Endothelial cell of umbilical vein (primary cell): ENCODE measurements around the gene ALDOA. TPM values are rescaled to one million over a fixed set of nuclear protein-coding genes. Genes with fewer than 3 reads are reported as not detected.

Experiments used
- BruUV-seq: library from RNA; stranded (reverse); fragments of 400-500 nt; replicated peaks from 2 replicates; lab custom pipeline; 2021; lab: Mats Ljungman, UMichigan
- CTCF ChIA-PET: fragments of 300-600, 350-600 bp; sonication (Branson Sonifier 250); formaldehyde crosslinking; loops from one replicate; lab custom pipeline; 2021; ENCODE audit warnings: antibody characterized with exemption, inconsistent platforms; lab: Charles Lee
- POLR2A ChIA-PET: fragments of 300-600, 350-600 bp; sonication (Branson Sonifier 250); formaldehyde crosslinking; loops from one replicate; lab custom pipeline; 2021; ENCODE audit warnings: antibody characterized with exemption, inconsistent platforms; lab: Charles Lee
- DNase-seq: peaks from one replicate; pipeline ENCODE4 v3.0.0-alpha.2; 2011; ENCODE audit warnings: low read depth, low spot score
- FAIRE-seq: peaks from 2 replicates; lab custom pipeline; 2011; peaks lifted over from hg19 to GRCh38; lab: Jason Lieb, UNC
- H2AFZ ChIP-seq: 2 replicates; pipeline ENCODE4 v1.6.0; 2012; ENCODE audit warnings: low read depth, low read length, control low read depth, inconsistent platforms
- H3K27ac ChIP-seq: 2 replicates; pipeline ENCODE4 v1.5.1; 2011; ENCODE audit warnings: low read depth, mild to moderate bottlenecking, control low read depth, low read length, moderate library complexity; ENCODE audit not compliant: insufficient read depth
- H3K27me3 ChIP-seq, 2 experiments: 2 replicates each; pipeline versions ENCODE4 v1.6.0 to v1.6.1; 2011; ENCODE audit warnings: low read length in 2 of 2, mixed read lengths in 1 of 2; ENCODE audit not compliant: control insufficient read depth in 2 of 2, insufficient read depth in 2 of 2
- H3K36me3 ChIP-seq, 2 experiments: 2 replicates in 1 of 2; 3 replicates in 1 of 2; pipeline ENCODE4 v1.5.1; 2011; ENCODE audit warnings: low read length in 2 of 2, mild to moderate bottlenecking in 1 of 2, moderate library complexity in 1 of 2; ENCODE audit not compliant: control insufficient read depth in 2 of 2, insufficient read depth in 2 of 2; ENCODE audit errors: extremely low read depth in 1 of 2
- H3K4me1 ChIP-seq: 3 replicates; pipeline ENCODE4 v1.5.1; 2011; ENCODE audit warnings: mild to moderate bottlenecking, low read length; ENCODE audit not compliant: control insufficient read depth, insufficient read depth; ENCODE audit errors: extremely low read depth
- H3K4me2 ChIP-seq: 2 replicates; pipeline ENCODE4 v1.6.1; 2011; ENCODE audit warnings: low read length, control low read depth, mixed read lengths; ENCODE audit not compliant: insufficient read depth
- H3K4me3 ChIP-seq, 3 experiments: fragments of 200-600 bp in 1 of 3; sonication (generic), shearing (Covaris generic) in 1 of 3; replicated peaks in 1 of 3; 2 replicates each; pipeline ENCODE4 v1.5.1; 2011 to 2016; ENCODE audit warnings: control low read depth in 3 of 3, low read length in 3 of 3, mild to moderate bottlenecking in 2 of 3, inconsistent platforms in 1 of 3, low read depth in 1 of 3, moderate library complexity in 1 of 3; ENCODE audit not compliant: insufficient read depth in 1 of 3
- H3K79me2 ChIP-seq: 2 replicates; pipeline ENCODE4 v1.6.0; 2012; ENCODE audit warnings: low read length, inconsistent platforms; ENCODE audit not compliant: control insufficient read depth, insufficient read depth
- H3K9ac ChIP-seq: replicated peaks from 2 replicates; pipeline ENCODE3; 2011; ENCODE audit warnings: low read length, control low read depth; ENCODE audit not compliant: insufficient read depth; ENCODE audit errors: extremely low read depth
- H3K9me1 ChIP-seq: replicated peaks from 3 replicates; pipeline ENCODE4 v1.6.0; 2011; ENCODE audit warnings: mild to moderate bottlenecking, low read length; ENCODE audit not compliant: control insufficient read depth, insufficient read depth; ENCODE audit errors: extremely low read depth
- H3K9me3 ChIP-seq: replicated peaks from 2 replicates; pipeline ENCODE4 v1.5.1; 2012; ENCODE audit warnings: low read length, inconsistent platforms; ENCODE audit not compliant: control insufficient read depth, insufficient read depth
- H4K20me1 ChIP-seq: replicated peaks from 2 replicates; pipeline ENCODE3; 2011; ENCODE audit warnings: mild to moderate bottlenecking, low read length; ENCODE audit not compliant: control insufficient read depth, insufficient read depth; ENCODE audit errors: extremely low read depth
- CTCF ChIP-seq, 2 donors: IDR thresholded peaks; 1 replicate in 1 of 2; 2 replicates in 1 of 2; pipeline ENCODE4 v1.5.1; 2011; ENCODE audit warnings: low read length in 2 of 2, mild to moderate bottlenecking in 2 of 2, moderate library complexity in 2 of 2, control low read depth in 1 of 2, inconsistent platforms in 1 of 2, low read depth in 1 of 2; ENCODE audit not compliant: insufficient read depth in 1 of 2; ENCODE audit errors: extremely low read depth in 1 of 2
- EZH2 ChIP-seq: IDR thresholded peaks from 2 replicates; pipeline ENCODE4 v1.6.1; 2012; ENCODE audit warnings: borderline replicate concordance, low read depth, mild to moderate bottlenecking, moderate library complexity, low read length, inconsistent platforms; ENCODE audit not compliant: severe bottlenecking
- FOS ChIP-seq: IDR thresholded peaks from 2 replicates; pipeline ENCODE4 v1.6.1; 2011; ENCODE audit warnings: mild to moderate bottlenecking, low read length, moderate library complexity, borderline replicate concordance; ENCODE audit not compliant: insufficient read depth
- GATA2 ChIP-seq: IDR thresholded peaks from 2 replicates; pipeline ENCODE4 v1.7.0; 2011; ENCODE audit warnings: low read depth, mild to moderate bottlenecking, moderate library complexity, mixed read lengths, low read length; ENCODE audit not compliant: insufficient read length, insufficient read depth
- JUN ChIP-seq: IDR thresholded peaks from 2 replicates; pipeline ENCODE4 v1.6.1; 2011; ENCODE audit warnings: borderline replicate concordance, low read depth; ENCODE audit not compliant: insufficient read length, insufficient read depth
- MYC ChIP-seq: IDR thresholded peaks from one replicate; pipeline ENCODE4 v1.6.1; 2011; ENCODE audit warnings: mild to moderate bottlenecking, low read depth, low read length
- POLR2A ChIP-seq: IDR thresholded peaks from 2 replicates; pipeline ENCODE4 v1.6.1; 2012; ENCODE audit warnings: low read depth, mild to moderate bottlenecking, control low read depth, low read length
- POLR2AphosphoS5 ChIP-seq: IDR thresholded peaks from 2 replicates; pipeline ENCODE4 v1.6.1; 2012; ENCODE audit warnings: low read depth, mild to moderate bottlenecking, control low read depth, low read length, moderate library complexity; ENCODE audit not compliant: insufficient read depth
- dilution Hi-C: fragments of 300-500 bp; cut with MboI; formaldehyde crosslinking; loops from one replicate; pipeline ENCODE4 v1.15.0; 2019; ENCODE audit warnings: low sequenced_read_pairs; ENCODE audit not compliant: extremely low pct_ligation_motif_present
- intact Hi-C: fragments of 100-400 bp; cut with micrococcal nuclease; formaldehyde crosslinking; loops from one replicate; pipeline ENCODE4 v1.10.0; 2022
- polyA plus RNA-seq, 4 experiments: library from polyadenylated mRNA; depleted of rRNA in 3 of 4; stranded (reverse) in 3 of 4; unstranded in 1 of 4; fragments of >200 nt; gene quantifications; 2 replicates each; pipeline versions ENCODE4 v1.2.1 to v1.2.3, GENCODE V29; 2011 to 2012; ENCODE audit warnings: missing spikeins in 1 of 4
- total RNA-seq: library from RNA; stranded (reverse); gene quantifications from 2 replicates; pipeline ENCODE4 v1.2.3, GENCODE V29; 2021
- TF ChIP-seq, protein P1 (sequence below): IDR thresholded peaks from 2 replicates; pipeline ENCODE4 v1.6.1; 2011; ENCODE audit not compliant: insufficient read depth, insufficient read length

ALDOA gene
- total and polyA plus RNA-seq, 2 donors (not counting 3 experiments of a cell fraction or from before 2014, with no cell fraction given), result 871 to 1,114 TPM

DNA sequence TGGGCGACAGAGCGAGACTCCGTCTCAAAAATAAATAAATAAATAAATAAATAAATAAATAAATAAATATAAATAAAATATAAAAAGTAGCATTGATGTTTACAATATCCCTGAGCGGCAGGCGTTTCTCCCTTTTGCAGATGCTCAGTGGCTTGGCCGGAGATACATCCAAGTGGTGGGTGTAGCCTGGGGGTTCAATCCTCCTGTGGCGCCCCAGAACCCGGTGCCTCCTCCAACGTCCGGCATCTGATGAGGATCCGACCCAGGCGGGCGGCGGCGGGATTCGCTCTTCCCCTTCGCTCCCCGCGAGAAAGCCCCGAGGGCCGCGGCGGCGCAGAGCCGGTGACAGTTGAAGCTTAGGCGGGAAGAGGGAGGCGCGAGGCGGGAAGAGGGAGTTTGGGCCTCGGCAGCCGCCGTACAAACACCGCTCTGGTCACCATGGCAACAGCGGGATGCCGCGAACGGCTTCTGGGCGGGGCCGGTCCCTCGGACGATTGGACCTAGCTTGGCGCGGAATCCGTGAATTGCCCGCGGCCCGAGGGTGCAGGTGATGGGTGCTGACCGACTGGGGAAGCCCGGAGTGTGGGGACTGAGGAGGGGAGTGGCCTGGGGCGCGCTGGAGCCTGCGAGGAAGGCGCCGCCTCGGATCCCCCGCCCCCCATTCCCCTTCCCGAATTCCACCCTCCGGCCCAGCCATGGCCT is 12.7 kb upstream of the ALDOA start:
- CTCF ChIA-PET, result interaction anchor here (1.1 to 3.5 kb wide), 7 partner anchors 10 to 352 kb away, joined by 3 to 20 read pairs (median 5); partner anchors contain the start of genes ALDOA and TBX6
- Histone ChIP-seq H3K27me3 (no peaks in the 10 kb centered on the region), H3K9ac (peak overlapping the region; percentile 76), H3K79me2 (peaks cover 4% of the 10 kb centered on the region), H3K4me1 (peaks cover 35% of the 10 kb centered on the region), H3K4me3 (peak overlapping the region; percentile 62 to 75 (median 70)), H3K27ac (peak overlapping the region; percentile 72), H3K9me3 (no peaks in the 10 kb centered on the region), H3K36me3 (peaks cover 0 to 5% of the 10 kb centered on the region in 2 experiments), H4K20me1 (no peaks in the 10 kb centered on the region), H3K4me2 (peak overlapping the region; percentile 61), H3K9me1 (no peaks in the 10 kb centered on the region), H2AFZ (peak overlapping the region; percentile 79)
- TF ChIP-seq CTCF (IDR thresholded peaks at IDR 0.05; ENCODE audit: extremely low read depth in 1 of 2, insufficient read depth in 1 of 2, low read depth in 1 of 2, low read length in 2 of 2) (no peak), POLR2AphosphoS5 (peak; percentile 65), EZH2 (no peak), JUN (no peak), MYC (peak; percentile 14), FOS (no peak), POLR2A (no peak), GATA2 (no peak)
- TF ChIP-seq, protein P1, sequence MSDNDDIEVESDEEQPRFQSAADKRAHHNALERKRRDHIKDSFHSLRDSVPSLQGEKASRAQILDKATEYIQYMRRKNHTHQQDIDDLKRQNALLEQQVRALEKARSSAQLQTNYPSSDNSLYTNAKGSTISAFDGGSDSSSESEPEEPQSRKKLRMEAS, result peak; percentile 71
- DNase-seq, result peak; percentile 88
- POLR2A ChIA-PET, result interaction anchor here (0.6 kb wide), 1 partner anchor 37 kb away, joined by 4 read pairs; no protein-coding TSS in a partner anchor
- dilution Hi-C loops, result no loop called here
- intact Hi-C loops, result no loop called here
- BruUV-seq, result TSS peak; percentile 38
- peak; percentile 96 for FAIRE-seq
